ENCODE measurements around the gene DUSP18. TPM values are rescaled to one million over a fixed set of nuclear protein-coding genes. Genes with fewer than 3 reads are reported as not detected.

Gene DUSP18
- total RNA-seq, 1 donor from 2014 or later, result 8.6 TPM

GRCh38 chr22:30671071-30671470 is 3.4 kb upstream of the DUSP18 start:
- peaks cover 6% of the 10 kb centered on the region for H3K4me1 ChIP-seq (ENCODE audit: insufficient read depth, low read length)
- H3K9me3 ChIP-seq (ENCODE audit: insufficient read depth, low read depth, low read length), result no peaks in the 10 kb centered on the region
- no peak for TF ChIP-seq CTCF (IDR thresholded peaks at IDR 0.05; ENCODE audit: insufficient read depth, low read depth, low read length)
- no peak for TF ChIP-seq EZH2 (IDR thresholded peaks at IDR 0.05; ENCODE audit: insufficient read depth, low read length)
- no peak overlapping the region for H3K27ac Mint-ChIP-seq (ENCODE audit: unreplicated experiment)
- no peak overlapping the region for H3K4me3 ChIP-seq (ENCODE audit: insufficient read depth, low read depth, low read length)
- H3K4me3 Mint-ChIP-seq (ENCODE audit: unreplicated experiment), result no peak overlapping the region
- H3K9ac ChIP-seq (ENCODE audit: low read length), result no peak overlapping the region
- H3K9me3 Mint-ChIP-seq (ENCODE audit: unreplicated experiment), result peaks cover 1% of the 10 kb centered on the region
- peaks cover 5% of the 10 kb centered on the region for H3K79me2 ChIP-seq (ENCODE audit: insufficient read depth, low read length)
- H4K20me1 ChIP-seq (ENCODE audit: insufficient read depth, low read length), result peaks cover 2% of the 10 kb centered on the region
- peaks cover 1% of the 10 kb centered on the region for H3K4me1 Mint-ChIP-seq (ENCODE audit: low read depth, unreplicated experiment)
- FAIRE-seq (no peak), DNase-seq (ENCODE audit: low read depth) (no peak)
- no peaks in the 10 kb centered on the region for H3K27me3 ChIP-seq (ENCODE audit: insufficient read depth, low read length)
- H3K36me3 Mint-ChIP-seq (ENCODE audit: low read depth, unreplicated experiment), result no peaks in the 10 kb centered on the region
- no peak overlapping the region for H3K4me2 ChIP-seq (ENCODE audit: low read length)
- H3K36me3 ChIP-seq (ENCODE audit: insufficient read depth, low read length), result no peaks in the 10 kb centered on the region
- peaks cover 23% of the 10 kb centered on the region for H3K27me3 Mint-ChIP-seq (ENCODE audit: low read depth, unreplicated experiment)
- H2AFZ ChIP-seq (ENCODE audit: low read depth, low read length), result no peak overlapping the region
- H3K27ac ChIP-seq (ENCODE audit: low read depth, low read length), result no peak overlapping the region

GRCh38 chr22:30668386-30668710 is 673 bp upstream of the DUSP18 start:
- H3K27ac ChIP-seq (ENCODE audit: low read depth, low read length), result no peak overlapping the region
- DNase-seq (ENCODE audit: low read depth), result no peak
- peaks cover 6% of the 10 kb centered on the region for H3K4me1 ChIP-seq (ENCODE audit: insufficient read depth, low read length)
- TF ChIP-seq EZH2 (IDR thresholded peaks at IDR 0.05; ENCODE audit: insufficient read depth, low read length) (no peak), CTCF (IDR thresholded peaks at IDR 0.05; ENCODE audit: insufficient read depth, low read depth, low read length) (no peak)
- H3K27ac Mint-ChIP-seq (ENCODE audit: unreplicated experiment), result peak overlapping the region; percentile 84
- H3K9ac ChIP-seq (ENCODE audit: low read length), result peak overlapping the region; percentile 82
- peaks cover 13% of the 10 kb centered on the region for H4K20me1 ChIP-seq (ENCODE audit: insufficient read depth, low read length)
- peaks cover 1% of the 10 kb centered on the region for H3K4me1 Mint-ChIP-seq (ENCODE audit: low read depth, unreplicated experiment)
- H3K4me2 ChIP-seq (ENCODE audit: low read length), result peak overlapping the region; percentile 97
- H3K27me3 Mint-ChIP-seq (ENCODE audit: low read depth, unreplicated experiment), result peaks cover 15% of the 10 kb centered on the region
- no peak for FAIRE-seq
- peaks cover 6% of the 10 kb centered on the region for H3K36me3 Mint-ChIP-seq (ENCODE audit: low read depth, unreplicated experiment)
- peak overlapping the region; percentile 86 for H3K4me3 ChIP-seq (ENCODE audit: insufficient read depth, low read depth, low read length)
- H3K27me3 ChIP-seq (ENCODE audit: insufficient read depth, low read length), result no peaks in the 10 kb centered on the region
- H3K36me3 ChIP-seq (ENCODE audit: insufficient read depth, low read length), result peaks cover 3% of the 10 kb centered on the region
- peak overlapping the region; percentile 94 for H3K4me3 Mint-ChIP-seq (ENCODE audit: unreplicated experiment)
- H3K9me3 ChIP-seq (ENCODE audit: insufficient read depth, low read depth, low read length), result no peaks in the 10 kb centered on the region
- H3K79me2 ChIP-seq (ENCODE audit: insufficient read depth, low read length), result peaks cover 5% of the 10 kb centered on the region
- no peaks in the 10 kb centered on the region for H3K9me3 Mint-ChIP-seq (ENCODE audit: unreplicated experiment)
- peak overlapping the region; percentile 99 for H2AFZ ChIP-seq (ENCODE audit: low read depth, low read length)

- FAIRE-seq (no peak), DNase-seq (ENCODE audit: low read depth) (no peak)
- Mint-ChIP-seq H3K27ac (ENCODE audit: unreplicated experiment) (no peak overlapping the region), H3K4me3 (ENCODE audit: unreplicated experiment) (peak overlapping the region; percentile 94), H3K4me1 (ENCODE audit: low read depth, unreplicated experiment) (peaks cover 1% of the 10 kb centered on the region), H3K36me3 (ENCODE audit: low read depth, unreplicated experiment) (peaks cover 16% of the 10 kb centered on the region), H3K9me3 (ENCODE audit: unreplicated experiment) (no peaks in the 10 kb centered on the region), H3K27me3 (ENCODE audit: low read depth, unreplicated experiment) (peaks cover 12% of the 10 kb centered on the region)
- no peaks in the 10 kb centered on the region for H3K9me3 ChIP-seq (ENCODE audit: insufficient read depth, low read depth, low read length)
- H3K36me3 ChIP-seq (ENCODE audit: insufficient read depth, low read length), result peaks cover 4% of the 10 kb centered on the region
- peaks cover 6% of the 10 kb centered on the region for H3K4me1 ChIP-seq (ENCODE audit: insufficient read depth, low read length)
- peak overlapping the region; percentile 99 for H2AFZ ChIP-seq (ENCODE audit: low read depth, low read length)
- TF ChIP-seq CTCF (IDR thresholded peaks at IDR 0.05; ENCODE audit: insufficient read depth, low read depth, low read length), result no peak
- TF ChIP-seq EZH2 (IDR thresholded peaks at IDR 0.05; ENCODE audit: insufficient read depth, low read length), result no peak
- H3K4me2 ChIP-seq (ENCODE audit: low read length), result peak overlapping the region; percentile 97
- peaks cover 5% of the 10 kb centered on the region for H3K79me2 ChIP-seq (ENCODE audit: insufficient read depth, low read length)
- no peak overlapping the region for H3K27ac ChIP-seq (ENCODE audit: low read depth, low read length)
- peak overlapping the region; percentile 86 for H3K4me3 ChIP-seq (ENCODE audit: insufficient read depth, low read depth, low read length)
- peak overlapping the region; percentile 82 for H3K9ac ChIP-seq (ENCODE audit: low read length)
- no peaks in the 10 kb centered on the region for H3K27me3 ChIP-seq (ENCODE audit: insufficient read depth, low read length)
- peaks cover 13% of the 10 kb centered on the region for H4K20me1 ChIP-seq (ENCODE audit: insufficient read depth, low read length)
Measured at GRCh38 chr22:30667107-30667493, 575 bp downstream of the DUSP18 start.
